K562 (cell line): ENCODE results near the gene MCM7. TPM values are rescaled to one million over a fixed set of nuclear protein-coding genes. Genes with fewer than 3 reads are reported as not detected.

Experiments used
- ATAC-seq: fragments of 200-7000 bp; cut with Tn5 transposase; 3 replicates; pipeline ENCODE4 v1.9.1; 2020; ENCODE audit warnings: moderate library complexity
- BruUV-seq: library from RNA; stranded (reverse); fragments of 400-500 nt; replicated peaks from 2 replicates; lab custom pipeline; 2021; lab: Mats Ljungman, UMichigan
- CTCF ChIA-PET: fragments of 300-600 bp; formaldehyde crosslinking; extraction: SDS; loops from one replicate; lab custom pipeline; 2021; ENCODE audit warnings: low intra/inter-chr PET ratio; lab: Yijun Ruan, JAX
- POLR2A ChIA-PET: fragments of 300-600, 350-650 bp; sonication (Branson Sonifier 250); formaldehyde crosslinking; extraction: SDS; loops from one replicate; lab custom pipeline; 2021; ENCODE audit warnings: antibody characterized with exemption, inconsistent platforms; lab: Yijun Ruan, JAX
- DNase-seq, 4 experiments: peaks; one replicate each; pipeline versions ENCODE4 v3.0.0 to v3.0.0-alpha.2; 2011 to 2018; ENCODE audit warnings: low spot score in 3 of 4, mixed read lengths in 3 of 4; ENCODE audit errors: extremely low read depth in 1 of 4
- FAIRE-seq: peaks from 2 replicates; lab custom pipeline; 2011; peaks lifted over from hg19 to GRCh38; lab: Jason Lieb, UNC
- H2AFZ ChIP-seq: 2 replicates; pipeline ENCODE4 v1.6.0; 2011; ENCODE audit warnings: low read depth, low read length, control low read depth, inconsistent platforms
- H3K27ac ChIP-seq: fragments of 200-600 bp; 3 replicates; pipeline ENCODE4 v1.8.0; 2011; ENCODE audit warnings: low read depth, mild to moderate bottlenecking, control low read depth, inconsistent platforms, low read length, moderate library complexity, mixed read lengths; ENCODE audit errors: extremely low read depth
- H3K27me3 ChIP-seq, 2 experiments: fragments of 300-600 bp in 1 of 2; 2 replicates in 1 of 2; 3 replicates in 1 of 2; pipeline versions ENCODE4 v1.6.0 to v1.8.0; 2011; ENCODE audit warnings: inconsistent platforms in 2 of 2, low read length in 2 of 2, mild to moderate bottlenecking in 1 of 2, mixed read lengths in 1 of 2, moderate library complexity in 1 of 2; ENCODE audit not compliant: control insufficient read depth in 2 of 2, insufficient read depth in 2 of 2
- H3K36me3 ChIP-seq: fragments of 300-600 bp; 3 replicates; pipeline ENCODE4 v1.8.0; 2011; ENCODE audit warnings: mild to moderate bottlenecking, low read length, inconsistent platforms; ENCODE audit not compliant: control insufficient read depth, insufficient read depth
- H3K4me1 ChIP-seq, 2 experiments: fragments of 200-600 bp in 1 of 2; replicated peaks in 1 of 2; 2 replicates in 1 of 2; 3 replicates in 1 of 2; pipeline versions ENCODE4 v1.5.1 to v1.8.0; 2011; ENCODE audit warnings: inconsistent platforms in 2 of 2, low read length in 2 of 2, mild to moderate bottlenecking in 1 of 2, mixed read lengths in 1 of 2, moderate library complexity in 1 of 2; ENCODE audit not compliant: control insufficient read depth in 2 of 2, insufficient read depth in 2 of 2
- H3K4me2 ChIP-seq: 2 replicates; pipeline ENCODE4 v1.6.1; 2011; ENCODE audit warnings: low read length, control low read depth, inconsistent platforms, mixed read lengths; ENCODE audit not compliant: insufficient read depth
- H3K4me3 ChIP-seq: fragments of 200-600 bp; sonication (generic), shearing (Covaris generic); 2 replicates; pipeline ENCODE4 v1.5.1; 2016; ENCODE audit warnings: control low read depth, inconsistent platforms
- H3K79me2 ChIP-seq: fragments of 200-600 bp; 3 replicates; pipeline ENCODE4 v1.8.0; 2011; ENCODE audit warnings: low read length, inconsistent platforms; ENCODE audit not compliant: control insufficient read depth, insufficient read depth
- H3K9ac ChIP-seq, 2 experiments: 2 replicates each; pipeline versions ENCODE4 v1.6.0 to v1.6.1; 2011; ENCODE audit warnings: low read depth in 2 of 2, low read length in 2 of 2, control low read depth in 1 of 2, inconsistent platforms in 1 of 2, mild to moderate bottlenecking in 1 of 2, mixed read lengths in 1 of 2; ENCODE audit not compliant: insufficient read depth in 1 of 2
- H3K9me1 ChIP-seq: one replicate; pipeline ENCODE4 v1.6.0; 2011; ENCODE audit warnings: inconsistent platforms, mild to moderate bottlenecking, low read length, moderate library complexity; ENCODE audit not compliant: control insufficient read depth, insufficient read depth
- H3K9me3 ChIP-seq: replicated peaks from 2 replicates; pipeline ENCODE4 v1.5.1; 2011; ENCODE audit warnings: low read depth, low read length, inconsistent platforms; ENCODE audit not compliant: control insufficient read depth, insufficient read depth
- H4K20me1 ChIP-seq: replicated peaks from 2 replicates; pipeline ENCODE4 v1.6.1; 2011; ENCODE audit warnings: low read length, inconsistent platforms, mixed read lengths; ENCODE audit not compliant: control insufficient read depth, insufficient read depth
- CEBPG ChIP-seq, 3 experiments: fragments of 200-800 bp in 1 of 3; sonication (Bioruptor generic) in 1 of 3; sonication (generic) in 1 of 3; formaldehyde crosslinking in 1 of 3; IDR thresholded peaks in 2 of 3; conservative IDR thresholded peaks in 1 of 3; 2 replicates each; pipeline versions ENCODE4 v1.6.1 to v1.8.0; 2016 to 2022; ENCODE audit warnings: missing compliant biosample characterization in 2 of 3, missing genetic modification characterization in 2 of 3, mild to moderate bottlenecking in 1 of 3, missing genetic modification reagents in 1 of 3
- KDM1A ChIP-seq, 2 experiments: fragments of 450-650 bp; IDR thresholded peaks; 2 replicates each; pipeline ENCODE4 v1.6.1; 2016; ENCODE audit warnings: mild to moderate bottlenecking in 2 of 2
- RBM25 ChIP-seq: fragments of 200-400 bp; formaldehyde crosslinking; IDR thresholded peaks from 2 replicates; pipeline ENCODE4 v1.6.1; 2018; ENCODE audit warnings: low read length, low read depth, moderate library complexity; ENCODE audit not compliant: severe bottlenecking
- SMAD3 ChIP-seq: fragments of 450-650 bp; formaldehyde crosslinking; conservative IDR thresholded peaks from 2 replicates; pipeline ENCODE4 v1.4.0; 2020; ENCODE audit warnings: mild to moderate bottlenecking
- TARDBP ChIP-seq: fragments of 450-650 bp; IDR thresholded peaks from 2 replicates; pipeline ENCODE4 v1.6.1; 2016
- ZBED1 ChIP-seq: IDR thresholded peaks from 2 replicates; pipeline ENCODE4 v1.6.1; 2014
- ZBTB49 ChIP-seq: sonication (generic); formaldehyde crosslinking; IDR thresholded peaks from 2 replicates; pipeline ENCODE4 v1.8.0; 2022; ENCODE audit warnings: missing genetic modification reagents, mild to moderate bottlenecking, borderline replicate concordance
- ZNF121 ChIP-seq: sonication (generic); formaldehyde crosslinking; conservative IDR thresholded peaks from 2 replicates; pipeline ENCODE4 v1.8.0; 2022; ENCODE audit warnings: missing genetic modification reagents
- ZNF41 ChIP-seq: fragments of 250-450 bp; sonication (Bioruptor Pico); conservative IDR thresholded peaks from 2 replicates; pipeline ENCODE4 v1.4.0; 2020; ENCODE audit warnings: mild to moderate bottlenecking
- ZNF551 ChIP-seq: fragments of 250-450 bp; sonication (Bioruptor Pico); IDR thresholded peaks from 2 replicates; pipeline ENCODE4 v1.5.0; 2021; ENCODE audit warnings: mild to moderate bottlenecking, moderate library complexity
- WGBS: fragments of 100-300 bp; shearing (Covaris generic); methylation state at CpG from one replicate; pipeline ENCODE4 v1.1.6; 2016; ENCODE audit warnings: low coverage, mixed read lengths; ENCODE audit not compliant: insufficient coverage; ENCODE audit errors: missing lambda C conversion rate; 5-methylcytosine and 5-hydroxymethylcytosine counted together
- in situ Hi-C: fragments of 300-500 bp; cut with MboI; formaldehyde crosslinking; loops from 4 replicates; pipeline ENCODE4 v1.15.0; 2018; ENCODE audit warnings: inconsistent platforms, mixed read lengths
- intact Hi-C: fragments of 100-400 bp; cut with micrococcal nuclease; formaldehyde crosslinking; loops from 2 replicates; pipeline ENCODE4 v1.14.2; 2022
- polyA plus RNA-seq, 8 experiments: library from polyadenylated mRNA; depleted of rRNA in 4 of 8; stranded (reverse) in 5 of 8; unstranded in 3 of 8; fragments of >200 nt; fragmentation: Nextera tagmentation in 2 of 8; fragmentation: Illumina TruSeq in 1 of 8; extraction: Ambion mirVana in 2 of 8; extraction: Trizol in 1 of 8; gene quantifications; 2 replicates each; pipeline versions ENCODE4 v1.2.1 to v1.2.3, GENCODE V29; 2011 to 2014; ENCODE audit warnings: inconsistent platforms in 1 of 8, missing spikeins in 1 of 8
- total RNA-seq, 7 experiments: library from RNA; depleted of rRNA in 6 of 7; stranded (reverse); fragments of >200 nt in 6 of 7; fragmentation: Illumina TruSeq in 2 of 7; extraction: Trizol in 2 of 7; gene quantifications; 2 replicates each; pipeline versions ENCODE4 v1.2.1 to v1.2.3, GENCODE V29; 2011 to 2021; ENCODE audit warnings: low replicate concordance in 1 of 7
- TF ChIP-seq, protein P1 (sequence below): fragments of 250-450 bp; sonication (Bioruptor Pico); IDR thresholded peaks from 2 replicates; pipeline ENCODE4 v1.5.0; 2020; ENCODE audit warnings: mild to moderate bottlenecking

The MCM7 gene
- total and polyA plus RNA-seq, 9 of the 15 experiments (the other 6 are each of a cell fraction or from before 2014, with no cell fraction given) = 329 to 856 (median 437) TPM

GRCh38 chr7:100148225-100148558, 47.0 kb upstream of the MCM7 start (continued):
- 0 out of 2 replicates have a peak, but pooled peaks have one; percentile 55 for TF ChIP-seq ZNF41
- no peak for TF ChIP-seq CEBPG (CRISPR knock-in tag; IDR thresholded peaks at IDR 0.05)
- TF ChIP-seq CEBPG (tag; conservative IDR thresholded peaks at IDR 0.05 in 1 of 2, IDR thresholded peaks at IDR 0.05 in 1 of 2) = no peak
- peak; percentile 77 for TF ChIP-seq TARDBP
- no peak for TF ChIP-seq ZBTB49 (CRISPR knock-in tag)
- TF ChIP-seq SMAD3 = 0 out of 2 replicates have a peak, but pooled peaks have one; percentile 25
- TF ChIP-seq ZNF551 (CRISPR knock-in tag) = no peak
- TF ChIP-seq, protein P1, sequence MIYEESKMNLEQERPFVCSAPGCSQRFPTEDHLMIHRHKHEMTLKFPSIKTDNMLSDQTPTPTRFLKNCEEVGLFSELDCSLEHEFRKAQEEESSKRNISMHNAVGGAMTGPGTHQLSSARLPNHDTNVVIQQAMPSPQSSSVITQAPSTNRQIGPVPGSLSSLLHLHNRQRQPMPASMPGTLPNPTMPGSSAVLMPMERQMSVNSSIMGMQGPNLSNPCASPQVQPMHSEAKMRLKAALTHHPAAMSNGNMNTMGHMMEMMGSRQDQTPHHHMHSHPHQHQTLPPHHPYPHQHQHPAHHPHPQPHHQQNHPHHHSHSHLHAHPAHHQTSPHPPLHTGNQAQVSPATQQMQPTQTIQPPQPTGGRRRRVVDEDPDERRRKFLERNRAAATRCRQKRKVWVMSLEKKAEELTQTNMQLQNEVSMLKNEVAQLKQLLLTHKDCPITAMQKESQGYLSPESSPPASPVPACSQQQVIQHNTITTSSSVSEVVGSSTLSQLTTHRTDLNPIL (CRISPR knock-in tag) = no peak

DNA sequence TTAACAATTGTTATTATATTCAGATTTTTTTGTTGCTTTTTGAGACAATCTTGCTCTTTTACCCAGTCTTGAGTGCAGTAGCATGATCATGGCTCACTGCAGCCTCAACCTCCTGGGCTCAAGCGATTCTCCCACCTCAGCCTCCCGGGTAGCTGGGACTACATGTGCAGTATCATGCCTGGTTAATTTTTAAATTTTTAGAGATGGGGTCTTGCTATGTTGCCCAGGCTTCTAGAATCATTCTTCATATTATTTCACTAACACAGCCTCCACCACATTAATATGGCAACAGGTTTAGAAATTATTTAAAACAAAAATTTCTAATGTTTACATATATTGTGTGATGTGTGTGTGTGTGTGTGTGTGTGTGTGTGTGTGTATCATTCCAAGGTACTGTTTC, 46.1 kb upstream of the MCM7 start:
- Histone ChIP-seq H2AFZ (peak overlapping the region; percentile 98), H3K4me1 (peaks cover 9 to 30% of the 10 kb centered on the region in 2 experiments; a peak in 4 of 5 replicates), H3K36me3 (peaks cover 16% of the 10 kb centered on the region; the same call in 2 of the 3 replicates), H3K9me1 (no peaks in the 10 kb centered on the region), H3K9me3 (no peaks in the 10 kb centered on the region), H4K20me1 (no peaks in the 10 kb centered on the region), H3K4me2 (no peak overlapping the region), H3K9ac (no peak overlapping the region), H3K79me2 (peaks cover 18% of the 10 kb centered on the region), H3K4me3 (no peak overlapping the region), H3K27me3 (no peaks in the 10 kb centered on the region), H3K27ac (no peak overlapping the region)
- ATAC-seq = no peak
- 88% methylated on average over 2 of the region's 2 CpGs for WGBS
- no peak for FAIRE-seq
- no peak for DNase-seq
- BruUV-seq = no TSS peak
- intact Hi-C loops = no loop called here
- TF ChIP-seq ZNF121 (peak; percentile 64), KDM1A (IDR thresholded peaks at IDR 0.05) (0 out of 4 replicates have a peak, but pooled peaks of 1 of the 2 experiments have one; percentile 19), RBM25 (peak; percentile 35), ZBED1 (no peak)
- CTCF ChIA-PET = interaction anchor here (0.6 kb wide), 1 partner anchor 11 kb away, joined by 5 read pairs; the partner anchor contains the start of gene TRAPPC14
- in situ Hi-C loops = no loop called here
- POLR2A ChIA-PET = no interaction called here
